GM18870 (cell line): ENCODE measurements around the gene BMP6.
"Not testable (repeated sequence)": the region's sequence is repeated elsewhere in the genome, so short reads cannot be mapped to it uniquely, and the experiment has no call there.

Source experiments
- ATAC-seq: cut with Tn5 transposase; IDR thresholded peaks from one replicate; pipeline ENCODE4 v1.9.1; 2021; ENCODE audit warnings: moderate library complexity; ENCODE audit not compliant: unreplicated experiment

BMP6 gene

GRCh38 chr6:7786214-7786661 is 60.3 kb downstream of the BMP6 start:
- ATAC-seq = no peak

- no peak for ATAC-seq
These were observed 61.3 kb downstream of the BMP6 start for GRCh38 chr6:7787137-7787608.

- no peak for ATAC-seq
These were observed 61.8 kb downstream of the BMP6 start for GRCh38 chr6:7787731-7788130.

- ATAC-seq = no peak
These were observed 68.6 kb downstream of the BMP6 start for GRCh38 chr6:7794509-7794908.

GRCh38 chr6:7797386-7797785 is 71.5 kb downstream of the BMP6 start:
- no peak for ATAC-seq

- ATAC-seq = no peak
These were observed 72.9 kb downstream of the BMP6 start for GRCh38 chr6:7798751-7799150.

- ATAC-seq = no peak
These were observed 76.8 kb downstream of the BMP6 start for GRCh38 chr6:7802662-7803061.

- ATAC-seq = no peak
These were observed 77.3 kb downstream of the BMP6 start for GRCh38 chr6:7803214-7803613.

- no peak for ATAC-seq
These were observed 79.4 kb downstream of the BMP6 start for GRCh38 chr6:7805078-7805849.

- no peak for ATAC-seq
These were observed 79.9 kb downstream of the BMP6 start for GRCh38 chr6:7805850-7806214.

GRCh38 chr6:7806711-7807110 is 80.8 kb downstream of the BMP6 start:
- no peak for ATAC-seq

GRCh38 chr6:7809346-7809745 is 83.4 kb downstream of the BMP6 start:
- ATAC-seq = no peak

- no peak for ATAC-seq
These were observed 85.5 kb downstream of the BMP6 start for GRCh38 chr6:7811441-7811840.

GRCh38 chr6:7812623-7813022 is 86.7 kb downstream of the BMP6 start:
- ATAC-seq = no peak

- ATAC-seq = no peak
These were observed 87.3 kb downstream of the BMP6 start for GRCh38 chr6:7813193-7813592.

GRCh38 chr6:7813704-7814103 is 87.8 kb downstream of the BMP6 start:
- ATAC-seq = no peak

GRCh38 chr6:7815716-7816115 is 89.8 kb downstream of the BMP6 start:
- ATAC-seq = no peak

- not testable (repeated sequence) for ATAC-seq
These were observed 91.3 kb downstream of the BMP6 start for GRCh38 chr6:7817184-7817583.

GRCh38 chr6:7818257-7819214 is 92.6 kb downstream of the BMP6 start:
- ATAC-seq = no peak

- ATAC-seq = no peak
These were observed 93.6 kb downstream of the BMP6 start for GRCh38 chr6:7819431-7820015.

- ATAC-seq = no peak
These were observed 94.5 kb downstream of the BMP6 start for GRCh38 chr6:7820288-7820835.
